SH-SY5Y (cell line): ENCODE measurements around the gene OR2W3.

Experiments used
- GATA2 ChIP-seq: IDR thresholded peaks from 2 replicates; pipeline ENCODE4 v1.6.1; 2011; ENCODE audit warnings: mild to moderate bottlenecking, low read depth, low read length
- GATA3 ChIP-seq: IDR thresholded peaks from 2 replicates; pipeline ENCODE4 v1.6.1; 2011; ENCODE audit warnings: low read depth, mild to moderate bottlenecking, low read length, moderate library complexity

DNA sequence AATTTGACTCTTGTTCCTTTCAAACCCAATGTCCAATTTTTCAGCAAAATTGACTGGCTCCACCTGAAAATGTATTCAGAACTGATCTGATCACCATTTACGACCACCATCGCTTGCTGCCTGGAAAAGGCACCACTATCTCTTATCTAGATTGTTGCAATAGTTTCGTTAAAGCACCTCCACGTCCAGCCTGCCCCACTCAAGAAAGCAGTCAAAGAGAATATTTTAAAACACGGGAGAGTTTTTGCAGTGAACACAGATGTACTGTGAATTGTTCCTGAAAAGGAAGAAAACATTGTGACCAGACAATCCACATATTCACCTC is 49.7 kb upstream of the OR2W3 start:
- TF ChIP-seq GATA2 (no peak), GATA3 (no peak)
